CD1c-positive myeloid dendritic cell (primary cell): ENCODE results near the gene DLX5.

Source experiments
- DNase-seq: peaks from one replicate; pipeline ENCODE4 v3.0.0-alpha.2; 2016; ENCODE audit errors: extremely low spot score

The DLX5 gene

DNA sequence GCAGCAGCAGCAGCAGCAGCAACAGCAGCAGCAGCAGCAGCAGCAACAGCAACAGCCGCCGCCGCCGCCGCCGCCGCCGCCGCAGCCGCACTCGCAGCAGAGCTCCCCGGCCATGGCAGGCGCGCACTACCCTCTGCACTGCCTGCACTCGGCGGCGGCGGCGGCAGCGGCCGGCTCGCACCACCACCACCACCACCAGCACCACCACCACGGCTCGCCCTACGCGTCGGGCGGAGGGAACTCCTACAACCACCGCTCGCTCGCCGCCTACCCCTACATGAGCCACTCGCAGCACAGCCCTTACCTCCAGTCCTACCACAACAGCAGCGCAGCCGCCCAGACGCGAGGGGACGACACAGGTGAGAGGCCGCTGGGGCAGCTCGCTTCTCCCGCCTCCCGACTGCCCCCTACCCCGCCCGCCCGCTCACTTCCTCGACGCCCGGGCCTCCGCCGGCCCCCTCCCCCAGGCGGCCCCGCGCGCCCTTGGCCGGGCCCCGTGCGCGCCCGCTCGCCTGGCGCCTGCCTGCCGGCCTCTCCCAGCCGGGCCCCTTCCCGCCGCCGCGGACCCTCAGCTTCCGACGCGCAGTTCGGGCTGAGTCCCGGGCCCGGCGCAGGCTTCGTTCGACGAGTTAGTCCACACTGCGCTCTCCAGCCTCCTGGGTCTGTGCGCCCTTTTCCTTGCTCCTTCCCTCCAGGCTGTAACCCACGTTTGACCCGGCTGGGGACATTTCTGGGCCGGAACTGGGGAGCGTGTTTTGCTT, 18.4 kb downstream of the DLX5 start:
- peak; percentile 13 for DNase-seq

DNA sequence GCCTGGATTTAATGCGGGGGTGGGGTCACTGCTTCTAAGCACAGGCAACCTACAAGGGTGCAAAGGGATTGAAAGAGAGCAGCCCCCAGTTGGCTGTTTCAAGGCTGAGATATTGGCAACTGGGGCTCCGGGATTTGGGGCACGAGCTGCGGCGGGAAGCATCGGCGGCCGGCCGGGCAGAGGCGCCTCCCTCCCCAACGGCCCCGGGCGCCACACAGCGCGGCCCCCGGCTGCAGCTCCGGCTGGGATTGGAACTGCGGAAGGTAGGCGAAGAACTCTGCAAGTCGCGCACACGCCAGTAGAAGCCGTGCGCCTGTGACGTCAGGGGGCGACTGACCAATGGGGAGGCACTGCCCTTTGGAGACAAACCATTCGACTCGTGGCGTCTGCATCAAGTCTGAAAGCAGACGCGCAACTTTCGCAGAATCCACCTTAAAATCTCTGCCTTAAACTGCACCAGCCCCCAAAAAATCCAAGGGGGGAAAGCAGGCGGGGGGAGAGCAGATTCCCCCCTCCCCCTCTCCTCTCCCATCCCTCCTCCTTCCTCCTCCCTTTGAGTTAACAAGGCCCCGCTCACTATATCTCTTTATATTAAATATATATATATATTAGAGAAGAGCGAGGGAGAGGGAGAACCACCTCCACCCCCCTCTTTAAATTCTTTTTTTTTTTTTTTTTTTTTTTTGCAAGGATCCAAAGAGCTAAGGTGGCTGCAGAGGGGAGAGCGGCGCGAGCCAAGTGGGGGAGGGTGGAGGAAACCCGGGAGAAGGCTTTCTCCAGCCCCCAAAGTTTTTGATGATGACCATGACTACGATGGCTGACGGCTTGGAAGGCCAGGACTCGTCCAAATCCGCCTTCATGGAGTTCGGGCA, 19.2 kb downstream of the DLX5 start, which contains the start of gene DLX6:
TSS of gene DLX6 (plus strand) at position 371 of the 872 bp plus-strand sequence. CDS start at position 796, 425 bp downstream.
- DNase-seq = peak; percentile 20

GRCh38 chr7:97004247-97005182, 20.1 kb downstream of the DLX5 start:
- DNase-seq = no peak

- no peak for DNase-seq
These were observed 21.1 kb downstream of the DLX5 start for GRCh38 chr7:97003262-97004246.

- no peak for DNase-seq
These were observed 21.9 kb downstream of the DLX5 start for GRCh38 chr7:97002555-97003261.

- no peak for DNase-seq
These were observed 22.7 kb downstream of the DLX5 start for GRCh38 chr7:97001656-97002554.

GRCh38 chr7:97001221-97001620, 23.4 kb downstream of the DLX5 start:
- no peak for DNase-seq

DNA sequence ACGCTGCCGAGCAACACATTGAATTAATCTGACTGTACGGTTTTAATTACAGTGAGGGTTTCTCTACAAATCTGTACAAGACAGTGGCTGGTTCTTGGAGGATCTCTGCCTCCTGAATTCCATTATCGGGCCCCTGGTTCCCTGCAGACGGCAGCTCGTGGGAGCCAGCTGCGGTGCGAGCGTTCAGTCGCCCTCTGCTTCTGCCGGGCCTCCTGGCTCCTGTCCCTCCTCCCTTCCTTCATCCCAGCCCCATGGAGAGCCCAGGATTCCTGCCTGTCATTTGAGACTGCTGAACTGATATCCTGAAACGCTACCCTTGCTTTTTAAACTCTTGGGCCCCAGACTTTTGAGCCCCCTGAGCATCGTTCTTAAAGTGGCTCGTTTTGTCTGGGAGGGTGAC, 25.9 kb downstream of the DLX5 start:
- no peak for DNase-seq

- DNase-seq = no peak
These were observed 26.3 kb downstream of the DLX5 start for GRCh38 chr7:96998333-96998732.

DNA sequence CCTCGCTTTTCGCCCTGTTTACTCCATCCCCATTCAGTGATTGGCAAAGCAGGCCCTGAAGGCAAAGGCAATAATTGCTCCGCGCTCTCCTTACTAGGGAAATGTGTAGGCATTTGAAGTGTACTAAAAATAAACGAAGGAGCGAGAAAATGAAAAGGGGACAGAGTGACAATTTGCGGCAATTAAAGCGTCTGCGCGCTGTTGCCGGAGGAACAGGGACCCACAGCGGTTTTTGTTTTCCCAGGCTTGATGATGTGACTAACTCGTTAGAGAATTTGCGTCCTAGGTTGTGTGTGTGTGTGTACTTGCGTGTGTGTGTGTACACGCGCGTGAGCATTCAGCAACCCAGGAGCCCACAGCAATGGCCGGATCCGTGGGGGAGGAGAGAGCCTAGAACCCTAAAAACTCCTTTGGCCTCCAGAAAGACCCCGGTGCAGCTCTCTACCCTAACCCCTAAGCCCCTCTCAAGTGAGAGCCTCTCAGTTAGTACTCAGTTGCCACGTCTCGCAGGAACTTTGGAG, 27.1 kb downstream of the DLX5 start:
- DNase-seq = no peak

DNA sequence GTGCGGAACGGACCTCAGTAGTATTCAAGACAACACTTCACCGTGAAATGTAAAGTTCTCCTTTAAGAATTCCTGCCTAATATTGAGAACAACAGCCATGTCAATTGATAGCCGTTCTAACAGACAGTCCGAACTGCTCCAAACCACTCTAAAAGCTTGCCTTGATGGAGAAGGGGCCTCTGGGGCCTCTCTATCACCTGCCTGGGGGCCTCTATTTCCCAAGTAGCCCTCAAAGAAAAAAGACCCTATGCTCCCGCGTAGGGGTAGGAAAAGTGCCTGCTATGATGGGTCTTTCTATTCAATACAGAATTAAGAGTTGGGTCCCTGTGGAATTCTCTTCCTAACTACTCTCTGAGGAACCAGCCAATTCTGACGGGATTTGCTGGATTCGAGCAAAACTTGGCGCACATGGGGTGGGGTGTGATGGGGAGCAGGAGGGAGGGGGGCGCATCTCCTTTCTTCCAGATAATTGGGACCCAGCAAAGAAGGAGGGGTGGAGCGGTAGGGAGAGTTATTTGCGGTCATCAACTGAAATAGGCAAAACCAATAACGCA, 27.6 kb downstream of the DLX5 start:
- DNase-seq = no peak

GRCh38 chr7:96996111-96996957, 28.3 kb downstream of the DLX5 start:
- no peak for DNase-seq

DNA sequence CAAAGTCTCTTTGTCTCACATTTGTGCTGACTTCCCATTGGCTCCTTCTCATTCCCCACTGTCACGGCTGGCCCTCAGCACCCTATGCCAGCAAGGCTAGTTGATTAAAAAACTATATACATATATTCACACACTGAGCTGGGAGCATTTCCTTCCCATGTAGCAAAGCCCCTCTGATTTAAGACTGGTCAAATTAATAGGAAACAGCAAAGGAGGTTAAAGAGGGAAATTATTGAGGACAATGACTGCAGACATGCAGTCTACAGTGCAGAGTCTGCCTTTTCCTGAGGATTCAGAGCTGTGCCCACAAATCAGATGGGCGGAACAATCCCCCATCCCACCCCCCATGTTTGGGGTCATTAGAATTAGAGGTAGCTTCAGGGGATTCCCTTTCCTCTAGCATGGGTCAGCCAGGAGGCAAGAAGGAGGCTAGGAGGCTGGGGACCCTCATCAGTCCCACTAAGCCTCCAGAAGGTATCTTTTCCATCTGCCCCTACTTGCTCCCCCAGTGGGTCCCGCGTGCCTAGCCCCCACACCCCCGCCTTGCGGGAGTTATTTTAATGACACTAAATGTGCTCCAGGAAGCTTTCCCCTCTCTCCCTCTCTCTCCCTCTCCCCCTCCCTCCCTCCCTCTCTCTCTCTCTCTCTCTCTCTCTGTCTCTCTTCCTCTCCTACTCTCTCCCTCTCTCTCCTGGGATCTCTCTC, 29.1 kb downstream of the DLX5 start:
- DNase-seq = no peak

- DNase-seq = no peak
These were observed 30.7 kb downstream of the DLX5 start for GRCh38 chr7:96993980-96994379.

GRCh38 chr7:96993094-96993865, 31.4 kb downstream of the DLX5 start:
- no peak for DNase-seq
